Measurements from ENCODE around the gene MXD1.

DNA sequence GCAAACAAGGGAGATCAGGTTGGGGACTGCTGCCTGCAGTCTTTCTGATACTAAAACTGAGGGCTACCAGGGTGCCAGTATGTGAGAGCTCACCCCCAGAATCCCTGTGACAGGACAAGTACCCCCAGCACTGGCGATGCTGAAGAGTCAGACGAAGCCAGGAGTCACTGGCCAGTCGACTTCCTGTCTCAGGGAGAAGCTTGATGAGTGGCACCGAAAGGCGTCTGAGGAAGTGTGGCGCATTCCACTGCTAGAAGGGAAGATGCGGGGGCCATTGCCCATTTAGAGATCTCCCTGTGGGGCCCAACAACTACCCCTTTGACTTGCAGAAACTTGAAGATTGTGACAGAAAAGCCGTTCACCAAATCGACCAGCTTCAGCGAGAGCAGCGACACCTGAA lies 22.0 kb downstream of the MXD1 start:
- no peak for TF ChIP-seq POLR2AphosphoS5 (IDR thresholded peaks at IDR 0.05)
- TF ChIP-seq, protein P1, sequence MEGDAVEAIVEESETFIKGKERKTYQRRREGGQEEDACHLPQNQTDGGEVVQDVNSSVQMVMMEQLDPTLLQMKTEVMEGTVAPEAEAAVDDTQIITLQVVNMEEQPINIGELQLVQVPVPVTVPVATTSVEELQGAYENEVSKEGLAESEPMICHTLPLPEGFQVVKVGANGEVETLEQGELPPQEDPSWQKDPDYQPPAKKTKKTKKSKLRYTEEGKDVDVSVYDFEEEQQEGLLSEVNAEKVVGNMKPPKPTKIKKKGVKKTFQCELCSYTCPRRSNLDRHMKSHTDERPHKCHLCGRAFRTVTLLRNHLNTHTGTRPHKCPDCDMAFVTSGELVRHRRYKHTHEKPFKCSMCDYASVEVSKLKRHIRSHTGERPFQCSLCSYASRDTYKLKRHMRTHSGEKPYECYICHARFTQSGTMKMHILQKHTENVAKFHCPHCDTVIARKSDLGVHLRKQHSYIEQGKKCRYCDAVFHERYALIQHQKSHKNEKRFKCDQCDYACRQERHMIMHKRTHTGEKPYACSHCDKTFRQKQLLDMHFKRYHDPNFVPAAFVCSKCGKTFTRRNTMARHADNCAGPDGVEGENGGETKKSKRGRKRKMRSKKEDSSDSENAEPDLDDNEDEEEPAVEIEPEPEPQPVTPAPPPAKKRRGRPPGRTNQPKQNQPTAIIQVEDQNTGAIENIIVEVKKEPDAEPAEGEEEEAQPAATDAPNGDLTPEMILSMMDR (IDR thresholded peaks at IDR 0.05) = no peak
- TF ChIP-seq POLR2A (IDR thresholded peaks at IDR 0.05; ENCODE audit: low read depth) = no peak
- no peak for TF ChIP-seq EP300 (IDR thresholded peaks at IDR 0.05)

Data from esophagus muscularis mucosa (tissue), 4 donors.